Neural progenitor cell (in vitro differentiated cells): ENCODE data around the gene TTC24.

Experiments used
- CTCF ChIP-seq: fragments of 200-600 bp; sonication (generic); IDR thresholded peaks from 2 replicates; pipeline ENCODE4 v1.5.1; 2017; ENCODE audit warnings: antibody characterized with exemption, mild to moderate bottlenecking
- EZH2 ChIP-seq: fragments of 200-600 bp; sonication (generic); IDR thresholded peaks from 2 replicates; pipeline ENCODE4 v1.6.1; 2017; ENCODE audit warnings: antibody characterized with exemption, mild to moderate bottlenecking, moderate library complexity
- EZH2phosphoT487 ChIP-seq: fragments of 200-600 bp; sonication (generic); IDR thresholded peaks from 2 replicates; pipeline ENCODE4 v1.6.1; 2017; ENCODE audit warnings: antibody characterized with exemption

- TF ChIP-seq CTCF (no peak), EZH2 (no peak), EZH2phosphoT487 (no peak)
Observed at GRCh38 chr1:156595016-156595415, 15.5 kb downstream of the TTC24 start.
